ENCODE measurements around the gene DDX24.

DNA sequence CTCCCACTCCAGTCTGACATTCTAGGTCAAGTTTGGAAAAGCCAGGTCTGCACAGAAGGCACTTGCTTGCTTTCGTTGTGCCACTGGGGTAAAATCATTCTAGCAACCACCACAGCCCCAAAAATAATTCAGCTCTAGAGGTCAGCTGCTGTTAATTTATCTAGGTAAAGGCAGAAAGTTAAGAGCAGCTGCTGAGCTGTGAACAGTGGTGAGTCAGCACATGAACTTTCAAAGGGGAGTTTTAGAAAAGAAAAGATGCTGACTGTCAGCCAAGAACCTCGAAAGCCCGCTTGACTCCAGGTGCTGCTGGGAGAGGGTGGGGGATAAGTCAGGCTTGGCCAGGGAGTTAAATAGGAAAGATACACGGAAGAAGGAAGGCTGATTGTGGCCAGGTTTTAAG, 71.2 kb downstream of the DDX24 start:
- TF ChIP-seq, protein P1, sequence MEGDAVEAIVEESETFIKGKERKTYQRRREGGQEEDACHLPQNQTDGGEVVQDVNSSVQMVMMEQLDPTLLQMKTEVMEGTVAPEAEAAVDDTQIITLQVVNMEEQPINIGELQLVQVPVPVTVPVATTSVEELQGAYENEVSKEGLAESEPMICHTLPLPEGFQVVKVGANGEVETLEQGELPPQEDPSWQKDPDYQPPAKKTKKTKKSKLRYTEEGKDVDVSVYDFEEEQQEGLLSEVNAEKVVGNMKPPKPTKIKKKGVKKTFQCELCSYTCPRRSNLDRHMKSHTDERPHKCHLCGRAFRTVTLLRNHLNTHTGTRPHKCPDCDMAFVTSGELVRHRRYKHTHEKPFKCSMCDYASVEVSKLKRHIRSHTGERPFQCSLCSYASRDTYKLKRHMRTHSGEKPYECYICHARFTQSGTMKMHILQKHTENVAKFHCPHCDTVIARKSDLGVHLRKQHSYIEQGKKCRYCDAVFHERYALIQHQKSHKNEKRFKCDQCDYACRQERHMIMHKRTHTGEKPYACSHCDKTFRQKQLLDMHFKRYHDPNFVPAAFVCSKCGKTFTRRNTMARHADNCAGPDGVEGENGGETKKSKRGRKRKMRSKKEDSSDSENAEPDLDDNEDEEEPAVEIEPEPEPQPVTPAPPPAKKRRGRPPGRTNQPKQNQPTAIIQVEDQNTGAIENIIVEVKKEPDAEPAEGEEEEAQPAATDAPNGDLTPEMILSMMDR (IDR thresholded peaks at IDR 0.05) = no peak
- TF ChIP-seq, protein P2, sequence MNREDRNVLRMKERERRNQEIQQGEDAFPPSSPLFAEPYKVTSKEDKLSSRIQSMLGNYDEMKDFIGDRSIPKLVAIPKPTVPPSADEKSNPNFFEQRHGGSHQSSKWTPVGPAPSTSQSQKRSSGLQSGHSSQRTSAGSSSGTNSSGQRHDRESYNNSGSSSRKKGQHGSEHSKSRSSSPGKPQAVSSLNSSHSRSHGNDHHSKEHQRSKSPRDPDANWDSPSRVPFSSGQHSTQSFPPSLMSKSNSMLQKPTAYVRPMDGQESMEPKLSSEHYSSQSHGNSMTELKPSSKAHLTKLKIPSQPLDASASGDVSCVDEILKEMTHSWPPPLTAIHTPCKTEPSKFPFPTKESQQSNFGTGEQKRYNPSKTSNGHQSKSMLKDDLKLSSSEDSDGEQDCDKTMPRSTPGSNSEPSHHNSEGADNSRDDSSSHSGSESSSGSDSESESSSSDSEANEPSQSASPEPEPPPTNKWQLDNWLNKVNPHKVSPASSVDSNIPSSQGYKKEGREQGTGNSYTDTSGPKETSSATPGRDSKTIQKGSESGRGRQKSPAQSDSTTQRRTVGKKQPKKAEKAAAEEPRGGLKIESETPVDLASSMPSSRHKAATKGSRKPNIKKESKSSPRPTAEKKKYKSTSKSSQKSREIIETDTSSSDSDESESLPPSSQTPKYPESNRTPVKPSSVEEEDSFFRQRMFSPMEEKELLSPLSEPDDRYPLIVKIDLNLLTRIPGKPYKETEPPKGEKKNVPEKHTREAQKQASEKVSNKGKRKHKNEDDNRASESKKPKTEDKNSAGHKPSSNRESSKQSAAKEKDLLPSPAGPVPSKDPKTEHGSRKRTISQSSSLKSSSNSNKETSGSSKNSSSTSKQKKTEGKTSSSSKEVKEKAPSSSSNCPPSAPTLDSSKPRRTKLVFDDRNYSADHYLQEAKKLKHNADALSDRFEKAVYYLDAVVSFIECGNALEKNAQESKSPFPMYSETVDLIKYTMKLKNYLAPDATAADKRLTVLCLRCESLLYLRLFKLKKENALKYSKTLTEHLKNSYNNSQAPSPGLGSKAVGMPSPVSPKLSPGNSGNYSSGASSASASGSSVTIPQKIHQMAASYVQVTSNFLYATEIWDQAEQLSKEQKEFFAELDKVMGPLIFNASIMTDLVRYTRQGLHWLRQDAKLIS (CRISPR knock-in tag; IDR thresholded peaks at IDR 0.05; ENCODE audit: borderline replicate concordance) = no peak
- TF ChIP-seq ZBTB21 (CRISPR knock-in tag; IDR thresholded peaks at IDR 0.05; ENCODE audit: borderline replicate concordance) = no peak
- TF ChIP-seq, protein P3, sequence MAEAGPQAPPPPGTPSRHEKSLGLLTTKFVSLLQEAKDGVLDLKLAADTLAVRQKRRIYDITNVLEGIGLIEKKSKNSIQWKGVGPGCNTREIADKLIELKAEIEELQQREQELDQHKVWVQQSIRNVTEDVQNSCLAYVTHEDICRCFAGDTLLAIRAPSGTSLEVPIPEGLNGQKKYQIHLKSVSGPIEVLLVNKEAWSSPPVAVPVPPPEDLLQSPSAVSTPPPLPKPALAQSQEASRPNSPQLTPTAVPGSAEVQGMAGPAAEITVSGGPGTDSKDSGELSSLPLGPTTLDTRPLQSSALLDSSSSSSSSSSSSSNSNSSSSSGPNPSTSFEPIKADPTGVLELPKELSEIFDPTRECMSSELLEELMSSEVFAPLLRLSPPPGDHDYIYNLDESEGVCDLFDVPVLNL (CRISPR knock-in tag; IDR thresholded peaks at IDR 0.05; ENCODE audit: borderline replicate concordance, low read depth) = no peak
- TF ChIP-seq FOXJ3 (CRISPR knock-in tag; IDR thresholded peaks at IDR 0.05; ENCODE audit: borderline replicate concordance) = no peak
- TF ChIP-seq, protein P4, sequence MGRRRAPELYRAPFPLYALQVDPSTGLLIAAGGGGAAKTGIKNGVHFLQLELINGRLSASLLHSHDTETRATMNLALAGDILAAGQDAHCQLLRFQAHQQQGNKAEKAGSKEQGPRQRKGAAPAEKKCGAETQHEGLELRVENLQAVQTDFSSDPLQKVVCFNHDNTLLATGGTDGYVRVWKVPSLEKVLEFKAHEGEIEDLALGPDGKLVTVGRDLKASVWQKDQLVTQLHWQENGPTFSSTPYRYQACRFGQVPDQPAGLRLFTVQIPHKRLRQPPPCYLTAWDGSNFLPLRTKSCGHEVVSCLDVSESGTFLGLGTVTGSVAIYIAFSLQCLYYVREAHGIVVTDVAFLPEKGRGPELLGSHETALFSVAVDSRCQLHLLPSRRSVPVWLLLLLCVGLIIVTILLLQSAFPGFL (CRISPR knock-in tag; IDR thresholded peaks at IDR 0.05; ENCODE audit: borderline replicate concordance) = no peak
- TF ChIP-seq IRF1 (CRISPR knock-in tag; IDR thresholded peaks at IDR 0.05) = no peak
- no peak for TF ChIP-seq ZNF317 (CRISPR knock-in tag; IDR thresholded peaks at IDR 0.05; ENCODE audit: borderline replicate concordance, low read depth)
- no peak for TF ChIP-seq ESRRA (CRISPR knock-in tag; IDR thresholded peaks at IDR 0.05; ENCODE audit: borderline replicate concordance)
- TF ChIP-seq USF2 (CRISPR knock-in tag; IDR thresholded peaks at IDR 0.05) = no peak
- TF ChIP-seq ZNF121 (CRISPR knock-in tag; IDR thresholded peaks at IDR 0.05) = no peak
- no peak for TF ChIP-seq TEAD4 (CRISPR knock-in tag; IDR thresholded peaks at IDR 0.05)
- no peak for TF ChIP-seq CREM (CRISPR knock-in tag; IDR thresholded peaks at IDR 0.05)

Data from WTC11 (cell line).